Activated CD4-positive, alpha-beta T cell treated with anti-CD3 and anti-CD28 coated beads for 24 hours (primary cell): ENCODE data around the gene COL5A1.

Experiments
- DNase-seq, 2 donors: peaks; one replicate each; pipeline ENCODE4 v3.0.0-alpha.2; 2020; ENCODE audit warnings: low read depth in 2 of 2

The COL5A1 gene

GRCh38 chr9:134725605-134725940 lies 84.0 kb downstream of the COL5A1 start:
- no peak for DNase-seq

DNA sequence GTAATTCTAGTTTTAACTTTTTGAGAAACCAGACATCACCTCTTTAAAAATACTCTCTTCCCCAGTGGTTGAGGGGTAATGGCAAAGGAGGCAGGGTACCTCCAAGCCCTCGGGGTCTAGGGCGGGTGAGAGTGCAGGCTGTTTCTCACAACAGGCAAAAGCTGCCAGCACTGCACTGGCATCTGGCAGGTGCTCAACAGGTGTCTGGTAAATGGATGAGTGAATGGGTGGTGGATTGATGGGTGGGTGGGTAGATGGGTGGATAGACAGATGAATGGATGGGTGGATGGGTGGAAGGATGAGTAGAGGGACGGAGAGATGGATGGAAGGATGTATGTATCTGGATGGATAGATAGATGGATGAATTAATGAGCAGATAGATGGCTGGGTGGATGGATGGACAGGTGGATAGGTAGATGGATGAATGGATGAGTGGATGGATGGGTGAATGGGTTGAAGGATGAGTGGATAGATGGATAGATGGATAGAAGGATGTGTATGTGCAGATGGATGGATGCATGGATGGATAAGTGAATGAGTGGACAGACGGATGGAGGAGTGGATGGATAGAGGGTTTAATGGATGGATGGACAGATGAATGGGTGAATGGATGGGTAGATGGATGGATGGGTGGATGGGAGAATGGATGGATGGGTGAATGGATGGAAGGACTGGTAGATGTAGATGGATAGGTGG lies 84.6 kb downstream of the COL5A1 start:
- DNase-seq = no peak

GRCh38 chr9:134726722-134727034 lies 85.1 kb downstream of the COL5A1 start:
- no peak for DNase-seq

- no peak for DNase-seq
Measured at GRCh38 chr9:134728021-134728795, 86.6 kb downstream of the COL5A1 start.

DNA sequence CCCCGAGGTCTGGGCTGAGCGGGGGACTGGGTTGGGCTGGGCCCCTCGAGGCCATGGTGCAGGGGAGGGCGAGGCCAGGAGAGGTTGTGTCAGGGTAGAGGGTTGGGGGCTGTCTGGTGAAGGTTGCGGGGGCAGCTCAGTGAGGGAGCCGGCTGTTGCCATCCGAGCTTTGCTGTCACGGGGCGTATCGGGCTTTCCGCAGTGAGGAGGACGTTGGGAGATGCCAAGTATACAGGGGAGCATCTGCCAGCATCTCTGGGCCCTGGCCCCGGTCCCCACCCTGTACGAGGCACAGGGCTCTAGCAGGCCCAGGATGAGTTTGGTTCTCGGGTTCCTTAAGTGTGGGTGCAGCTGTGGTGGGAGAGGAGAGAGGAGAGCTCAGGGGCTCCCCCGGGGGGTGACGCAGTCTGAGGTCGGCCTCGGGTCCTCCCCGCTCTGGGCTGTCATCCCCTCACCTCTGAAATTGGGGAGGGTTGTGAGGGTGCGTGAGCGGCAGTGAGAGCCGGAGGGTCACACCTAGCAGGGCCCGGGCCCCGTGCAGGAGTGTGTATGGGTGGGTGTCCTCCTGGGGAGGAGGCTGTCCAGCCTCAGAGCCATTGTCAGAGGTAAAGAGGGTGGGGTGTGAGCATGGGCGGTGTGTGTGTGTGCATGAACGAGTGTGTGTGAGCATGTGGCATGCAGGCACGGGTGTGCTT lies 87.3 kb downstream of the COL5A1 start:
- no peak for DNase-seq

GRCh38 chr9:134730011-134730760 lies 88.6 kb downstream of the COL5A1 start:
- no peak for DNase-seq

- no peak for DNase-seq
Measured at GRCh38 chr9:134730761-134731496, 89.3 kb downstream of the COL5A1 start.

DNA sequence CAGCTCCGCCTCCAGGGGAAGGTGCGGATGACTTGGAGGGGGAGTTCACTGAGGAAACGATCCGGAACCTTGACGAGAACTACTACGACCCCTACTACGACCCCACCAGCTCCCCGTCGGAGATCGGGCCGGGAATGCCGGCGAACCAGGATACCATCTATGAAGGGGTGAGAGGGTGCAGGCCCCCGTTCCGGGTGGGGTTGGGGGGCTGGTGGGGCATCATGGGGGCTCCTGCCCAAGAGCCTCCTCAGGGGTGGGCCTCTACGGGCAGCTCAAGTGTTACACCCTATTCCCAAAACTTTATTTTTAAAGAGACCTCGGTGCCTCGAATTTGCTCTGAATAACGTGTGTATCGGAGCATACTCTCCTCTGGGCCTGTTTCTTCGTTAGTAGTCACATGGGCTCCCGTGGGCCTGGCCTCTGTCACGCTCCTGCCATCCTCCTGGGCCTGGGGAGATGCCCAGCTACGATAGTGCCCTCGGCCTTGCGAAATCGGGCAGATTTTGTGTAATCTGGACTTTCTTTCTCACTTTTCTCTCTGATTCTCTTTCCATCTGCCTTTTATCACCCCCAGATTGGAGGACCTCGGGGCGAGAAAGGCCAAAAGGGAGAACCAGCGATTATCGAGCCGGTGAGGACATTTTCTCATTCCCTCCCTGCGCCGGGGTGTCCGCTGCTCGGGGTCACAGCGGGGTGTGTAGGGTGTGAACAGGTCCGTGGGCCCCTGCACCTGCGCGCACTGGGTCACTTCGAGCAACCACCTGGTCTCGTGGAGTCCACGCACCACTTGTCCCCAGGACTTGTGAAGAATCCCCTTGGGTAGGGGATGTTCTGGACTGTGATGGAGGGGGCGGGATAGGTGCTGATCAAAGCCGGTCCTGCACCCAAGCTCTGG lies 90.1 kb downstream of the COL5A1 start:
- DNase-seq = no peak

DNA sequence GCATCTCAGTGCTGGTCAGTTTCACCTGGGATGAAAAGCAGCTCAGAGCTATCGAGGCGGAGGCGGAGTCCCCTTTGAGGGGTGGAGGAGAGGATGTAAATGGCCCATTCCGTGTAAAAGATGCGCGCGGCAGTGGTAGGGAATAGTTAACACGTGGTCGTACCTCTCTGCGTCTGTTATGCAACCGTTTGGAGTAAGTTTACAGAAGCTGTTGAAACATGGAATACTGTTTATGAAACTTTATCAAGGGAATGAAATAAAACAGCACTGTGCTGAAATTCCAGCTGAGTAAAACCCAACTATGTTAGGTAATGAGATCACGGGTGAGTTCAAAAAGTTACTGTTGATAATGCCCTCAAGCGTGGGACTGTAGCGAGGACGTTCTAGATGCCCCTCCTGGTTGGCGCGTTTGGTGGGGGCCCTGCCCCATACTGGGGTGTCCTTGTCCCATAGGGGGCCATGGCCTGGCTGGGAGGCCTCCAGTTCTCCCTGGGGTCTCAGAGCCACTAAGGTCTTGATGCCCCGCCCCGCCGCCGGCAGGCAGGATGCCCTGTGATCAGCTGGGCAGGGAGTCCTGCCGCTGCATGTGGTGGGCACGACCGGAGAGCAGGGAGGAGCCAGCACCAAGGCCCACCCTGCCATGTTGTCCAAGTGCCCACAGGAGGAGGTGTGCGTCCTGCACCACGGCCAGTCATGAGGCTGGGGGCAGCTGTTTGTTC lies 90.9 kb downstream of the COL5A1 start:
- DNase-seq = no peak

DNA sequence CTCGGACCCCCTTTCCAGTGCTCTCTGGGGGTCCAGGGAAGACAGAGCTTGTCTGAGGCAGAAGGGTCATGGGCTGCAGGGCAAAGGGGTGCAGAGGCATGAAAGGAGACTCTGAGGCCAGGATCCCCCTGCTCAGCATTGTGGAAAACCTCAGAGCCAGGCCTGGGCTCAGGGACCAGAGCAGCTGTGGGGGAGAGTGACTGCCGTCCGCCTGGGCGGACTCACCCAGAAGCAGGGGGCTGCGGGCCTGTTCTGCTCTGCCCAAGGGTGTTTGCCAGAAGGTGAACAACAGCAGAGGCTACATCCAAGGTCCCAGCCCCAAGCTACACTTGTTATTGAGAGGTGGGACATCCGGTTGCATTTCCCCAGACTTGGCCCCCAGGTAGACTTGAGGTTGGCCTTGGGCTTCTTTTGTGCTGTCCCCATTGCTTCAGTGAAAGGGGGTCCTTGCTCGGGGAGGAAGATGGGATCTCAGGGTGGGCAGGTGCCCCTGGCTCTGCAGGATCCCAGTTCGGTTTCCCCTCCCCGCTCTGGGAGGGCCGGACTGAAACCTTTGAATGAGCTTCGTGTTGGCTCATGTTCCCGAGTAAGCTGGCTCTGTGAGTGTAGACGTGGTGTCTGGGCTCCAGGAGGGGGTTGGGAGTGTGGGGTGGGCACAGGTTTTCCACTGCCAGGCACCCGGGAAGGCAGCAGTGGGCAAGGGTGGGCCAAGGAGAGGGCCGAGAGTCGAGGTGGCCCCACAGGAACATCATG lies 92.1 kb downstream of the COL5A1 start:
- DNase-seq = no peak

- DNase-seq = no peak
Measured at GRCh38 chr9:134734270-134734669, 92.7 kb downstream of the COL5A1 start.

GRCh38 chr9:134735441-134736175 lies 94.0 kb downstream of the COL5A1 start:
- DNase-seq = no peak

DNA sequence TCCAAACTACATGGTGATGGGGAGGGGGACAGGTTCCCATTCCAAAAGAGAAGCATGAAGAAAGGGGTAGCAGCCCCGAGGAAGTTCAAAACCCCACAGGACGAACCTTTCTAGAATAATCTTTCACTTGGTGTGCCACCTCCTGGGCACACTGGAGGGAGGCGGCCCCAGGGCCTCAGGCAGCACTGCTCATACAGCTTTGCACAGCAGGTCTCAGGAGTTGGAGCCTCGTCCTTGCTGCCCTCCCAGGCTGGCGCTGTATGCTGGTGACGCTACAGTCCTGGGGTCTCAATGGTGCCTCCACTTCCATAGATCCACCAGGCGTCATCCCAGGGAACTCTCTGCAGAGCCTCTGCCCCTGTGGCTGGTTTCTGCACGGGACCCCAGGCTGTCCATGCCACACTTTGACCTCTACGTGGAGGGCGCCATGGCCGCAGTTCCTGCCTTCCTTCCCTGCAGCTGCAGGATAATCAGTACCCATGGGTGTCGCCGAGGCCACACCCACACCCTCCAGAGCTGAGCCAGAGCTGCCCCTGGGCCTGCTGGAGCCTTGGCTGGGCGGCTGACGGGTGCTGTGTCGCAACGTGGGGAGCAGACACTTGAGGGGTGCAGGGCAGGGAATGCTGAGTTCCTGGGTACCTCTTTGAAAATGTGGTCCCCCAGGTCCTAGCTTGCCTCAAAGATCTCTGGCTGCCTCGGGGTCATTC lies 95.3 kb downstream of the COL5A1 start:
- no peak for DNase-seq

- no peak for DNase-seq
Measured at GRCh38 chr9:134737842-134738580, 96.4 kb downstream of the COL5A1 start.

GRCh38 chr9:134738869-134739659 lies 97.5 kb downstream of the COL5A1 start:
- peak; percentile 17 to 26 for DNase-seq

GRCh38 chr9:134739660-134739968 lies 98.0 kb downstream of the COL5A1 start:
- no peak for DNase-seq

DNA sequence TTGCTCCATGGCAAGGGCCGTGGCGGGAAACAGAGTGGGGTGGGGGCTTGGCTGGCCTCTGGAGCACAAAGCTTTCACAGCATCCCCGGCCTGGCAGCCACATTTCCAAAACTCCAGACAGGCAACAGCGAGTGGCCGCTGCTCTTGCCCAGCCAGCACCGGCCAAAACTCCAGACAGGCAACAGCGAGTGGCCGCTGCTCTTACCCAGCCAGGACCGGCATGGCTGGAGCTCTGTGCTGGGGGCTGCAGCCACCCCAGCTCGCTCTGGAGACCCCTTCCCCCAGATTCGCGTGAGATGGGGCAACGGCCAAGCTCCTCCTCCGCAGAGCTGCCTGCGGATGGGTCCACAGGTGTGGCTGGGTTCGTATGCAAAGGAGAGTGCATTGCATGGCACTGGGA lies 98.5 kb downstream of the COL5A1 start:
- no peak for DNase-seq
